Measurements from ENCODE around the gene BPGM.

GRCh38 chr7:134660242-134660785 lies 13.7 kb downstream of the BPGM start:
- TF ChIP-seq, protein P1, sequence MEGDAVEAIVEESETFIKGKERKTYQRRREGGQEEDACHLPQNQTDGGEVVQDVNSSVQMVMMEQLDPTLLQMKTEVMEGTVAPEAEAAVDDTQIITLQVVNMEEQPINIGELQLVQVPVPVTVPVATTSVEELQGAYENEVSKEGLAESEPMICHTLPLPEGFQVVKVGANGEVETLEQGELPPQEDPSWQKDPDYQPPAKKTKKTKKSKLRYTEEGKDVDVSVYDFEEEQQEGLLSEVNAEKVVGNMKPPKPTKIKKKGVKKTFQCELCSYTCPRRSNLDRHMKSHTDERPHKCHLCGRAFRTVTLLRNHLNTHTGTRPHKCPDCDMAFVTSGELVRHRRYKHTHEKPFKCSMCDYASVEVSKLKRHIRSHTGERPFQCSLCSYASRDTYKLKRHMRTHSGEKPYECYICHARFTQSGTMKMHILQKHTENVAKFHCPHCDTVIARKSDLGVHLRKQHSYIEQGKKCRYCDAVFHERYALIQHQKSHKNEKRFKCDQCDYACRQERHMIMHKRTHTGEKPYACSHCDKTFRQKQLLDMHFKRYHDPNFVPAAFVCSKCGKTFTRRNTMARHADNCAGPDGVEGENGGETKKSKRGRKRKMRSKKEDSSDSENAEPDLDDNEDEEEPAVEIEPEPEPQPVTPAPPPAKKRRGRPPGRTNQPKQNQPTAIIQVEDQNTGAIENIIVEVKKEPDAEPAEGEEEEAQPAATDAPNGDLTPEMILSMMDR (conservative IDR thresholded peaks at IDR 0.05; ENCODE audit: low read depth, low read length): no peak
- TF ChIP-seq EZH2 (IDR thresholded peaks at IDR 0.05; ENCODE audit: borderline replicate concordance, low read depth, low read length, poor library complexity, severe bottlenecking): no peak
